ENCODE data around the gene DHRS2.
"Not testable (repeated sequence)": the region's sequence is repeated elsewhere in the genome, so short reads cannot be mapped to it uniquely, and the experiment has no call there.

Gene DHRS2

GRCh38 chr14:23633160-23633701 lies 2.9 kb upstream of the DHRS2 start:
- no peak for DNase-seq (ENCODE audit: low spot score)

- DNase-seq (ENCODE audit: low spot score): not testable (repeated sequence)
Measured at GRCh38 chr14:23634698-23635412, 1.3 kb upstream of the DHRS2 start.

- DNase-seq (ENCODE audit: low spot score): not testable (repeated sequence)
Measured at GRCh38 chr14:23637312-23637654, 1.1 kb downstream of the DHRS2 start.

- not testable (repeated sequence) for DNase-seq (ENCODE audit: low spot score)
Measured at GRCh38 chr14:23637655-23638413, 1.7 kb downstream of the DHRS2 start.

GRCh38 chr14:23638414-23639047 lies 2.4 kb downstream of the DHRS2 start:
- DNase-seq (ENCODE audit: low spot score): no peak

GRCh38 chr14:23639048-23639890 lies 3.1 kb downstream of the DHRS2 start:
- no peak for DNase-seq (ENCODE audit: low spot score)

- no peak for DNase-seq (ENCODE audit: low spot score)
Measured at GRCh38 chr14:23639891-23640523, 3.8 kb downstream of the DHRS2 start.

- no peak for DNase-seq (ENCODE audit: low spot score)
Measured at GRCh38 chr14:23640524-23641141, 4.5 kb downstream of the DHRS2 start.

GRCh38 chr14:23641180-23641914 lies 5.2 kb downstream of the DHRS2 start:
- DNase-seq (ENCODE audit: low spot score): no peak

GRCh38 chr14:23641915-23642588 lies 5.9 kb downstream of the DHRS2 start:
- DNase-seq (ENCODE audit: low spot score): no peak

GRCh38 chr14:23643533-23644194 lies 7.5 kb downstream of the DHRS2 start:
- DNase-seq (ENCODE audit: low spot score): no peak

- no peak for DNase-seq (ENCODE audit: low spot score)
Measured at GRCh38 chr14:23644195-23644918, 8.2 kb downstream of the DHRS2 start.

GRCh38 chr14:23644919-23645336 lies 8.8 kb downstream of the DHRS2 start:
- no peak for DNase-seq (ENCODE audit: low spot score)

- no peak for DNase-seq (ENCODE audit: low spot score)
Measured at GRCh38 chr14:23645504-23645811, 9.3 kb downstream of the DHRS2 start.

- DNase-seq (ENCODE audit: low spot score): no peak
Measured at GRCh38 chr14:23645812-23646647, 9.9 kb downstream of the DHRS2 start.

- DNase-seq (ENCODE audit: low spot score): no peak
Measured at GRCh38 chr14:23646648-23647549, 10.7 kb downstream of the DHRS2 start.

GRCh38 chr14:23647619-23648018 lies 11.5 kb downstream of the DHRS2 start:
- DNase-seq (ENCODE audit: low spot score): no peak

Measured in ecto neural progenitor cell (in vitro differentiated cells).